GM12878 (cell line): ENCODE results near the gene PARK7. TPM values are rescaled to one million over a fixed set of nuclear protein-coding genes. Genes with fewer than 3 reads are reported as not detected.
A peak's percentile ranks its signal among the peaks of the same experiment; 100 is the strongest.

Experiments used
- ATAC-seq: fragments of 200-7000 bp; cut with Tn5 transposase; 3 replicates; pipeline ENCODE4 v1.9.1; 2020; ENCODE audit warnings: mild to moderate bottlenecking, moderate library complexity
- BruUV-seq: library from RNA; stranded (reverse); fragments of 400-500 nt; replicated peaks from 2 replicates; lab custom pipeline; 2021; lab: Mats Ljungman, UMichigan
- CTCF ChIA-PET: fragments of 300-600 bp; sonication (Branson Sonifier 250); formaldehyde crosslinking; extraction: SDS; loops from one replicate; lab custom pipeline; 2021; ENCODE audit warnings: inconsistent platforms; lab: Yijun Ruan, JAX
- POLR2A ChIA-PET: fragments of 350-600 bp; formaldehyde crosslinking; extraction: SDS; loops from one replicate; lab custom pipeline; 2021; ENCODE audit warnings: inconsistent platforms; lab: Charles Lee
- RAD21 ChIA-PET: fragments of 300-600 bp; sonication (Branson Sonifier 250); formaldehyde crosslinking; loops from one replicate; lab custom pipeline; 2023; ENCODE audit warnings: antibody characterized with exemption; ENCODE audit not compliant: unreplicated experiment; lab: Charles Lee
- SMC1A ChIA-PET: fragments of 300-600 bp; sonication (Branson Sonifier 250); formaldehyde crosslinking; loops from one replicate; lab custom pipeline; 2023; ENCODE audit not compliant: unreplicated experiment, uncharacterized antibody; lab: Charles Lee
- DNase-seq: peaks from one replicate; pipeline ENCODE4 v3.0.0-alpha.2; 2011; ENCODE audit warnings: low read depth, low spot score
- FAIRE-seq: peaks from 3 replicates; lab custom pipeline; 2011; peaks lifted over from hg19 to GRCh38; lab: Jason Lieb, UNC
- H2AFZ ChIP-seq: 2 replicates; pipeline ENCODE4 v1.6.0; 2011; ENCODE audit warnings: low read depth, low read length, control low read depth; ENCODE audit not compliant: control insufficient read depth
- H3K27ac ChIP-seq: 2 replicates; pipeline ENCODE4 v1.5.1; 2011; ENCODE audit warnings: control low read depth; ENCODE audit not compliant: control insufficient read depth, insufficient read depth
- H3K27me3 ChIP-seq, 2 experiments: replicated peaks in 1 of 2; 2 replicates each; pipeline versions ENCODE4 v1.6.0 to v1.6.1; 2011; ENCODE audit warnings: low read length in 1 of 2; ENCODE audit not compliant: control insufficient read depth in 2 of 2, insufficient read depth in 2 of 2
- H3K36me3 ChIP-seq, 2 experiments: 2 replicates each; pipeline ENCODE4 v1.5.1; 2011; ENCODE audit warnings: low read length in 1 of 2; ENCODE audit not compliant: control insufficient read depth in 2 of 2, insufficient read depth in 2 of 2
- H3K4me1 ChIP-seq: 2 replicates; pipeline ENCODE4 v1.6.1; 2011; ENCODE audit warnings: mild to moderate bottlenecking, low read length, moderate library complexity, mixed read lengths; ENCODE audit not compliant: control insufficient read depth, insufficient read depth
- H3K4me2 ChIP-seq: 2 replicates; pipeline ENCODE4 v1.6.0; 2011; ENCODE audit warnings: control low read depth; ENCODE audit not compliant: control insufficient read depth, insufficient read depth
- H3K4me3 ChIP-seq: fragments of 200-600 bp; sonication (generic); 2 replicates; pipeline ENCODE4 v1.5.1; 2016
- H3K79me2 ChIP-seq: 2 replicates; pipeline ENCODE4 v1.6.0; 2011; ENCODE audit warnings: low read length; ENCODE audit not compliant: control insufficient read depth, insufficient read depth
- H3K9ac ChIP-seq: 2 replicates; pipeline ENCODE4 v1.8.0; 2011; ENCODE audit warnings: low read length, control low read depth, mixed read lengths; ENCODE audit not compliant: control insufficient read depth, insufficient read depth
- H3K9me3 ChIP-seq: replicated peaks from 3 replicates; pipeline ENCODE4 v1.5.1; 2011; ENCODE audit warnings: mild to moderate bottlenecking, low read length; ENCODE audit not compliant: control insufficient read depth, insufficient read depth
- H4K20me1 ChIP-seq: 2 replicates; pipeline ENCODE4 v1.6.0; 2011; ENCODE audit not compliant: control insufficient read depth, insufficient read depth
- EED ChIP-seq: sonication (generic); IDR thresholded peaks from 2 replicates; pipeline ENCODE4 v1.6.1; 2016; ENCODE audit warnings: antibody characterized with exemption, low read depth
- FOXM1 ChIP-seq: IDR thresholded peaks from 2 replicates; pipeline ENCODE4 v1.6.1; 2012; ENCODE audit warnings: low read depth, mild to moderate bottlenecking, inconsistent platforms, low read length, moderate library complexity
- MYB ChIP-seq: fragments of 150-350 bp; IDR thresholded peaks from 2 replicates; pipeline ENCODE4 v1.6.1; 2014; ENCODE audit warnings: mild to moderate bottlenecking, low read depth, low read length, borderline replicate concordance
- WGBS: methylation state at CpG from one replicate; pipeline ENCODE4 v1.1.6; 2016; ENCODE audit warnings: low lambda C conversion rate; ENCODE audit not compliant: insufficient replicate concordance, insufficient coverage; ENCODE audit errors: missing lambda C conversion rate; 5-methylcytosine and 5-hydroxymethylcytosine counted together
- in situ Hi-C: fragments of 300-500 bp; cut with MboI; formaldehyde crosslinking; loops from 9 replicates; pipeline ENCODE4 v1.14.3; 2018; ENCODE audit warnings: mixed read lengths
- intact Hi-C: fragments of 100-400 bp; cut with micrococcal nuclease; formaldehyde crosslinking; loops from one replicate; pipeline ENCODE4 v1.14.2; 2022; ENCODE audit not compliant: unreplicated experiment
- polyA plus RNA-seq, 11 experiments: library from polyadenylated mRNA; depleted of rRNA in 4 of 11; unstranded in 6 of 11; stranded (reverse) in 5 of 11; fragments of >200 nt; fragmentation: Nextera tagmentation in 4 of 11; fragmentation: Illumina TruSeq in 1 of 11; extraction: Ambion mirVana in 4 of 11; extraction: Trizol in 1 of 11; gene quantifications; 1 replicate in 1 of 11; 2 replicates in 10 of 11; pipeline versions ENCODE4 v1.2.1 to v1.2.3, GENCODE V29; 2011 to 2016; ENCODE audit warnings: inconsistent platforms in 2 of 11, missing spikeins in 2 of 11, low read depth in 1 of 11
- total RNA-seq, 4 experiments: library from RNA; depleted of rRNA in 3 of 4; stranded (reverse); fragments of >200 nt in 3 of 4; fragmentation: Illumina TruSeq in 1 of 4; extraction: Trizol in 1 of 4; gene quantifications; 2 replicates each; pipeline versions ENCODE4 v1.2.1 to v1.2.3, GENCODE V29; 2013 to 2021
- TF ChIP-seq, protein P1 (sequence below), 3 experiments: IDR thresholded peaks in 2 of 3; conservative IDR thresholded peaks in 1 of 3; 2 replicates each; pipeline ENCODE4 v1.5.1; 2011; ENCODE audit warnings: low read depth in 3 of 3, low read length in 3 of 3, mild to moderate bottlenecking in 3 of 3, control low read depth in 2 of 3, moderate library complexity in 2 of 3, inconsistent platforms in 1 of 3, mixed read lengths in 1 of 3; ENCODE audit not compliant: control insufficient read depth in 2 of 3, insufficient read depth in 1 of 3; ENCODE audit errors: extremely low read depth in 1 of 3
- TF ChIP-seq, protein P2 (sequence below): IDR thresholded peaks from 2 replicates; pipeline ENCODE4 v1.6.1; 2012; ENCODE audit warnings: low read depth, low read length, improper control_type of control experiment
- TF ChIP-seq, protein P3 (sequence below): fragments of 450-650 bp; IDR thresholded peaks from 2 replicates; pipeline ENCODE4 v1.6.1; 2017; ENCODE audit warnings: low read depth, mild to moderate bottlenecking, moderate library complexity
- TF ChIP-seq, protein P4 (sequence below): fragments of 450-650 bp; IDR thresholded peaks from 2 replicates; pipeline ENCODE4 v1.6.1; 2014; ENCODE audit warnings: mild to moderate bottlenecking

The PARK7 gene
- total and polyA plus RNA-seq, 10 of the 15 experiments (the other 5 are each of a cell fraction or from before 2014, with no cell fraction given) = 267 to 1,056 (median 495) TPM

DNA sequence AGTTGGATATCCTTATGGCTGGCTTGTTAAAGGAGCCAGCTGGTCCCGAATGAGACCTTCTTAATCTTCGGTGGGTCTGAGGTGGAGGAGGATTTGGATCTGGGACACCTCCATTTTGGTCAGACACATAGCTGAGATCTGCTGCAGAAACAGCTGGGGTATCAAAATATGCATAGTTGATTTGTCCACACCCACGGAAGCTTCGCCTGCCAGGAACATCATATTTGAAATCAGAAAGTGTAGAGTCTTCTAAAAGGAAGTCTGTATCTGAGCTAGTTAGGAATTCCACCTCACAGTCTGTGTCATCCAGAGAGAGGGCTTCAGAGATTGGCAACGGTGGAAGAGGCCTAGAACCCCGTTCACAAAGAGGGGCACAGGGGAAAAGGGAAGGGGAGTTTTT, 52.3 kb downstream of the PARK7 start (continued):
- TF ChIP-seq, protein P1, sequence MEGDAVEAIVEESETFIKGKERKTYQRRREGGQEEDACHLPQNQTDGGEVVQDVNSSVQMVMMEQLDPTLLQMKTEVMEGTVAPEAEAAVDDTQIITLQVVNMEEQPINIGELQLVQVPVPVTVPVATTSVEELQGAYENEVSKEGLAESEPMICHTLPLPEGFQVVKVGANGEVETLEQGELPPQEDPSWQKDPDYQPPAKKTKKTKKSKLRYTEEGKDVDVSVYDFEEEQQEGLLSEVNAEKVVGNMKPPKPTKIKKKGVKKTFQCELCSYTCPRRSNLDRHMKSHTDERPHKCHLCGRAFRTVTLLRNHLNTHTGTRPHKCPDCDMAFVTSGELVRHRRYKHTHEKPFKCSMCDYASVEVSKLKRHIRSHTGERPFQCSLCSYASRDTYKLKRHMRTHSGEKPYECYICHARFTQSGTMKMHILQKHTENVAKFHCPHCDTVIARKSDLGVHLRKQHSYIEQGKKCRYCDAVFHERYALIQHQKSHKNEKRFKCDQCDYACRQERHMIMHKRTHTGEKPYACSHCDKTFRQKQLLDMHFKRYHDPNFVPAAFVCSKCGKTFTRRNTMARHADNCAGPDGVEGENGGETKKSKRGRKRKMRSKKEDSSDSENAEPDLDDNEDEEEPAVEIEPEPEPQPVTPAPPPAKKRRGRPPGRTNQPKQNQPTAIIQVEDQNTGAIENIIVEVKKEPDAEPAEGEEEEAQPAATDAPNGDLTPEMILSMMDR (IDR thresholded peaks at IDR 0.05 in 2 of 3, conservative IDR thresholded peaks at IDR 0.05 in 1 of 3; ENCODE audit: control insufficient read depth in 2 of 3, extremely low read depth in 1 of 3, insufficient read depth in 1 of 3, low read depth in 3 of 3, low read length in 3 of 3) = no peak
- TF ChIP-seq, protein P2, sequence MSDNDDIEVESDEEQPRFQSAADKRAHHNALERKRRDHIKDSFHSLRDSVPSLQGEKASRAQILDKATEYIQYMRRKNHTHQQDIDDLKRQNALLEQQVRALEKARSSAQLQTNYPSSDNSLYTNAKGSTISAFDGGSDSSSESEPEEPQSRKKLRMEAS = no peak
- TF ChIP-seq, all 136 proteins: peak for 0

DNA sequence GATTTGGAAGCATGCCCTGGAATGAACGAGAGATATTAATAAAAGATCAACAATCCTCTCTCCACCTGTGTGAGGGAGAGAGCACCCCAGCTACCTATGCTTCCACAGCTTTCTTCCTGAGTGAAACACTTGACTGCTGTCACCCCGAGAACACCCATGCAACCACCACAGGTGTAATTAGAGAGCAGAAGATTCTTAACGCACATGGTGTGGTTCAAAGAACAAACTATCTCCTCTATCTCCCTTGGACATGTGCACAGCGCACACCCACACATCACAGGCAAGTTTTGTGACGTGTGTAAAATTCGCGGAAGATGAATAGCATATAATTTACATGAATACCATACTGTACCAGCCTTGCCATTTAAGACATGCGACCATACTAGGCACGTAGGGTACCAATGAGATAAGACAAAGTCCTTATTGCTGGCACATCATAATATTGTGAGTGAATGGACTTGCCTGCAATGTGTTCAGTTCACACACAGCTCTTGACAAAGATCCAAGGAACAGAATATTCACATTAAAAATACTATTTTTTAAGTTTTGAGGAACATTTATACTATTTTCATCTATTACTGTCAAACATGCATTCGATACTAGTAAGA, 53.0 kb downstream of the PARK7 start:
- Histone ChIP-seq H3K9me3 (no peaks in the 10 kb centered on the region), H4K20me1 (no peaks in the 10 kb centered on the region), H3K27ac (no peak overlapping the region), H3K4me1 (no peaks in the 10 kb centered on the region), H3K36me3 (peaks cover 0 to 3% of the 10 kb centered on the region in 2 experiments; a peak in 2 of 4 replicates), H2AFZ (no peak overlapping the region), H3K4me3 (no peak overlapping the region), H3K79me2 (no peaks in the 10 kb centered on the region), H3K4me2 (no peak overlapping the region), H3K27me3 (no peaks in the 10 kb centered on the region), H3K9ac (no peak overlapping the region)
- ATAC-seq (no peak), DNase-seq (no peak), FAIRE-seq (no peak)
- in situ Hi-C loops (loop anchor here (10.0 kb wide), 1 partner anchor 330 kb away; no protein-coding TSS in a partner anchor), intact Hi-C loops (no loop called here)
- ChIA-PET CTCF (interaction anchor here (0.7 to 11.7 kb wide), 55 partner anchors 8 to 834 kb away, joined by 3 to 263 read pairs (median 4); no protein-coding TSS in a partner anchor), POLR2A (interaction anchor here (0.9 kb wide), 1 partner anchor 36 kb away, joined by 3 read pairs; no protein-coding TSS in a partner anchor), RAD21 (interaction anchor here (0.7 to 8.1 kb wide), 20 partner anchors 14 to 834 kb away, joined by 3 to 96 read pairs (median 4); partner anchors contain the start of gene SLC45A1), SMC1A (interaction anchor here (0.6 to 10.0 kb wide), 31 partner anchors 9 to 572 kb away, joined by 3 to 79 read pairs (median 4); no protein-coding TSS in a partner anchor)
- 82% methylated on average over 10 of the region's 10 CpGs for WGBS
- BruUV-seq = no TSS peak
- no peak for TF ChIP-seq EED
- TF ChIP-seq, protein P3, sequence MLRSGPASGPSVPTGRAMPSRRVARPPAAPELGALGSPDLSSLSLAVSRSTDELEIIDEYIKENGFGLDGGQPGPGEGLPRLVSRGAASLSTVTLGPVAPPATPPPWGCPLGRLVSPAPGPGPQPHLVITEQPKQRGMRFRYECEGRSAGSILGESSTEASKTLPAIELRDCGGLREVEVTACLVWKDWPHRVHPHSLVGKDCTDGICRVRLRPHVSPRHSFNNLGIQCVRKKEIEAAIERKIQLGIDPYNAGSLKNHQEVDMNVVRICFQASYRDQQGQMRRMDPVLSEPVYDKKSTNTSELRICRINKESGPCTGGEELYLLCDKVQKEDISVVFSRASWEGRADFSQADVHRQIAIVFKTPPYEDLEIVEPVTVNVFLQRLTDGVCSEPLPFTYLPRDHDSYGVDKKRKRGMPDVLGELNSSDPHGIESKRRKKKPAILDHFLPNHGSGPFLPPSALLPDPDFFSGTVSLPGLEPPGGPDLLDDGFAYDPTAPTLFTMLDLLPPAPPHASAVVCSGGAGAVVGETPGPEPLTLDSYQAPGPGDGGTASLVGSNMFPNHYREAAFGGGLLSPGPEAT = no peak
- TF ChIP-seq, protein P4, sequence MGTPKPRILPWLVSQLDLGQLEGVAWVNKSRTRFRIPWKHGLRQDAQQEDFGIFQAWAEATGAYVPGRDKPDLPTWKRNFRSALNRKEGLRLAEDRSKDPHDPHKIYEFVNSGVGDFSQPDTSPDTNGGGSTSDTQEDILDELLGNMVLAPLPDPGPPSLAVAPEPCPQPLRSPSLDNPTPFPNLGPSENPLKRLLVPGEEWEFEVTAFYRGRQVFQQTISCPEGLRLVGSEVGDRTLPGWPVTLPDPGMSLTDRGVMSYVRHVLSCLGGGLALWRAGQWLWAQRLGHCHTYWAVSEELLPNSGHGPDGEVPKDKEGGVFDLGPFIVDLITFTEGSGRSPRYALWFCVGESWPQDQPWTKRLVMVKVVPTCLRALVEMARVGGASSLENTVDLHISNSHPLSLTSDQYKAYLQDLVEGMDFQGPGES = no peak
- 0 out of 2 replicates have a peak, but pooled peaks have one; percentile 22 for TF ChIP-seq FOXM1
- TF ChIP-seq MYB = no peak
